Stimulated activated CD4-positive, alpha-beta T cell treated with anti-CD3 and anti-CD28 coated beads, Interleukin-12 subunit alpha, Interleukin-12 subunit beta, amount 100 ng/mL, for 4 hours (primary cell): ENCODE data around the gene SLC5A9.

Experiments used
- DNase-seq: peaks from one replicate; pipeline ENCODE4 v3.0.0-alpha.2; 2020

SLC5A9 gene

GRCh38 chr1:48214820-48215219 is 7.7 kb upstream of the SLC5A9 start:
- no peak for DNase-seq

- no peak for DNase-seq
Measured at GRCh38 chr1:48215222-48215621, 7.3 kb upstream of the SLC5A9 start.

GRCh38 chr1:48215889-48216288 is 6.6 kb upstream of the SLC5A9 start:
- DNase-seq, result no peak

- DNase-seq, result no peak
Measured at GRCh38 chr1:48216313-48216712, 6.2 kb upstream of the SLC5A9 start.

GRCh38 chr1:48216941-48217340 is 5.6 kb upstream of the SLC5A9 start:
- no peak for DNase-seq

- no peak for DNase-seq
Measured at GRCh38 chr1:48217856-48218255, 4.7 kb upstream of the SLC5A9 start.

GRCh38 chr1:48219803-48220202 is 2.7 kb upstream of the SLC5A9 start:
- DNase-seq, result no peak

GRCh38 chr1:48221122-48221521 is 1.4 kb upstream of the SLC5A9 start:
- DNase-seq, result no peak

- no peak for DNase-seq
Measured at GRCh38 chr1:48221657-48222056, 859 bp upstream of the SLC5A9 start.

- DNase-seq, result no peak
Measured at GRCh38 chr1:48223366-48224240, 1.1 kb downstream of the SLC5A9 start.

- DNase-seq, result no peak
Measured at GRCh38 chr1:48224791-48225190, 2.3 kb downstream of the SLC5A9 start.

GRCh38 chr1:48225579-48225978 is 3.1 kb downstream of the SLC5A9 start:
- DNase-seq, result no peak

- peak; percentile 2 for DNase-seq
Measured at GRCh38 chr1:48227165-48228013, 4.9 kb downstream of the SLC5A9 start.

GRCh38 chr1:48228156-48228555 is 5.6 kb downstream of the SLC5A9 start:
- no peak for DNase-seq

- DNase-seq, result no peak
Measured at GRCh38 chr1:48229317-48229716, 6.8 kb downstream of the SLC5A9 start.

- no peak for DNase-seq
Measured at GRCh38 chr1:48230236-48230635, 7.7 kb downstream of the SLC5A9 start.

GRCh38 chr1:48232722-48233121 is 10.2 kb downstream of the SLC5A9 start:
- DNase-seq, result no peak

GRCh38 chr1:48233666-48234485 is 11.4 kb downstream of the SLC5A9 start:
- no peak for DNase-seq

- DNase-seq, result no peak
Measured at GRCh38 chr1:48235652-48236051, 13.1 kb downstream of the SLC5A9 start.

GRCh38 chr1:48236716-48237470 is 14.4 kb downstream of the SLC5A9 start:
- DNase-seq, result no peak

GRCh38 chr1:48242141-48242736 is 19.7 kb downstream of the SLC5A9 start:
- no peak for DNase-seq

- DNase-seq, result no peak
Measured at GRCh38 chr1:48245106-48245505, 22.6 kb downstream of the SLC5A9 start.
